GM21515 (cell line): ENCODE results near the gene UBE2K.
A peak's percentile ranks its signal among the peaks of the same experiment; 100 is the strongest.
"Not testable (repeated sequence)": the region's sequence is repeated elsewhere in the genome, so short reads cannot be mapped to it uniquely, and the experiment has no call there.

Experiments used
- ATAC-seq: cut with Tn5 transposase; IDR thresholded peaks from one replicate; pipeline ENCODE4 v1.9.1; 2021; ENCODE audit not compliant: unreplicated experiment

Gene UBE2K, protein sequence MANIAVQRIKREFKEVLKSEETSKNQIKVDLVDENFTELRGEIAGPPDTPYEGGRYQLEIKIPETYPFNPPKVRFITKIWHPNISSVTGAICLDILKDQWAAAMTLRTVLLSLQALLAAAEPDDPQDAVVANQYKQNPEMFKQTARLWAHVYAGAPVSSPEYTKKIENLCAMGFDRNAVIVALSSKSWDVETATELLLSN

DNA sequence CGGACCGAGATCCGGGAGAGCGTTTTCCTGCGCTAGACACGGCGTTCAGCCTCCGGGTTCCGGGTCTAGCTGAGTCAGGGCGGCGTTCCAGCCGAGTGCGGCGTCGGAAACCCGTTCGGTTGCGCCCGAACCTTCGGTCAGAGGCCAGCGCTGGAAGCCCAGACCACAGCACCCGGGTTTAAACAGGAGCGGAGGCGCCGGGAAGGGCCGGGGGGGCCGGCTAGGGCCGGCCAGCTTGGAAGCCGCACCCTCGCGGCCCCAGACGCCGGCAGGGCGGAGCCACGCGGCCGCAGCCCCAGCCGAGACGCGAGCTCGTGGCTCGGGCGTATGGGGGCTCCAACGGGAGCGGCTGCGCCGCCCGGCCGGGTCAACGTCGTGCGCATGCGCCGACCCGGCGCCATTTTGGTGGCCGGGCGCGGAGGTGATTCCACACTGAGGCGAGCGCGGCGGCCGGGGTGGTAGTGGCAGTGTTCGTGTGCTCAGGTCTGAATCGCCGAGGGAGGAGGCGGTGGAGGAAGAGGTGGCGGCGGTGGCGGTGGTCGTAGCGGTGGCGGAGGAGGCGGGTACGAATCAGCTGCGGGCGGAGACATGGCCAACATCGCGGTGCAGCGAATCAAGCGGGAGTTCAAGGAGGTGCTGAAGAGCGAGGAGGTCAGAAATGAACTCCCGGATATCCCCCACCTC is at the start of gene UBE2K:
Gene UBE2K, plus strand, starts transcription at position 397 of the 684 bp plus-strand sequence. Its CDS starts 192 bp downstream, at position 589.
- ATAC-seq: peak; percentile 73

DNA sequence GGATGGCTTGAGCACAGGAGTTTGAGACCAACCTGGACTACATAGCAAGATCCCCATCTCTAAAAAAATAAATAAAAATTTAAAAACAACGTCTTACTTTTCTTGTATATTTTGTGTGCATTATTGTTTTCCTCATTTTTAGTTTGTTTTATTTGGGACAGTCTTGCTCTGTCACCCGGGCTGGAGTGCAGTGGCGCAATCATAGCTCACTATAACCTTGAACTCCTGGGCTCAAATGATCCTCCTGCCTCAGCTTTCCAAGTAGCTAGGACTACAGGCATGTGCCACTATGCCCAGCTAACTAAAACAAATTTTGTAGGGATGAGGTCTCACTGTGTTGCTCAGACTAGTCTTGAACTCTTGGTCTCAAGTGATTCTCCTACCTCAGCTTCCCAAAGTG is 49.7 kb upstream of the UBE2K start:
- no peak for ATAC-seq

DNA sequence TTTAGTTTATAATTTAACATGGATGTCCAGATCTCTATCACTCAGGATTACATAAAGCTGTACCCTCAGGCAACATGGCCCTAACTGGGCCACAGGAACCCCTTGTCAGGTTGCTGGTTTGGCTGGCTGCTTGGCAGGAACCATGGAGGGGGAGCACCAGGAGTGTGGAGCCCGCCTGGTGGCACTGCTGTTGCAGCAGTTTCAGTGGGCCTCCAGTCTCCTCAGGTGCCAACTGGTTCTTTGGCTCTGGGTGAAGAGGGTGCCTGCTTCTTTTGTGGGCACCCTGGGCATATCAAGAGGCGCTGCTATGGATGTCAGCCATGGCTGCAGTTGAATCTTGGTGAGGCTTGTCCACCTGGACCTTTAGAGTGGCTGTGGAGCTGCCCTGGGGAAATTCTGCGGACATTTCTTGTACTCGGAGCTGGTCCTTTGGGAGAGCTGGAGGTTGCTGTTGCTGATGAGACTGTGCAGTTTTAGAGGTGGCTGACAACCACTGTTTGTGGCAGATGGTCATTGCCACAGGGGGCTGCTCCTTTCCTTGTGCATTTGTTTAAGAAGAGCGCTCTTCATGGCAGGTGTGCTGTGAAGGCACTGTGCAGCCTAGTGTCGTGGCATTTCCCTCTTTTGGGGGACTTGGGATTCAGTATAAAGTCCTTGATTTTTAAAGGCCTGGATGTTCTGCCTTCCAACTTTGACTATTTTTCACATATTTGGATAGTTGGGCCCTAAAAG is 48.9 kb upstream of the UBE2K start:
- no peak for ATAC-seq

DNA sequence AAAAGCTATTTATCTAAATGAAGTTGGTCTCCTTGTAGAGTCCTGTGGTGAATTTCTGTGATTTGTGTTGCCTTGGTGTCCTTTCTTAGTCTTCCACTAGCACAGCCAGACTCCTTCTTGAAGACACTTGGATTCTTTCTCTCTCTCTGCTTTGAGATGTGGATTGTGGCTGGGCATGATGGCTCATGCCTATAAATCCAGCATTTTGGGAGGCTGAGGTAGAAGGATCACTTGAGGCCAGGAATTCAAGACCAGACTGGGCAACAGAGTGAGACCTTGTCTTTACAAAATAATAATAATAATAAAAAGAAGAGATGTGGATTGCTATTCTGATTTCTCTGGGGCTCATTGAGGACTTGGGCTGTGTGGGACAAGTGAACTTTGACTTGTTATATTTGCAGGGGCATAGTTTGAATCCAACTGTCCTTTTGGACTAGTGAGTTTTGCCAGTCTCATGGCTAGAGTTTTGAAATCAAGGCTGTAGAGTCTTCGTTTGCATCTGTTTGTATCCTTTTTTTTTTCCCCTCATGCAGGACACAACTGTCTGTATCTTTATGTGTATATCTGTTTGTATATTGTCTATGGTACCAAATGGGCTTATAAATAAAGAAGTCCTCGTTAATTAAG is 48.2 kb upstream of the UBE2K start:
- no peak for ATAC-seq

DNA sequence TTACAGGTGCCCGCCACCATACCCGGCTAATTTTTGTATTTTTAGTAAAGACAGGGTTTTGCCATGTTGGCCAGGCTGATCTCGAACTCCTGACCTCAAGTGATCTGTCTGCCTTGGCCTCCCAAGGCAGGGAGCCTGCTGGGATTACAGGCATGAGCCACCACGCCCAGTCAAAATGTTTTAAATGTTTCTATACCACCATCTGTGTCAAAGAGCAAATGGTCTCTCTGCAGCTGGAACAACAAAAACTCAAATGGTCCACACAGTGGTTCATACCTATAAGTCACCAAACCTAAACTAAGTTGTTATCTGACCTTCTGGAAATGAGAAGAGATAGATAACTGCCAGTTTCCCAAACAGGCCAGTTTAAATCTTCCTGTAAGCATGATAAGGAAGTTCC is 46.4 kb upstream of the UBE2K start:
- ATAC-seq: not testable (repeated sequence)

DNA sequence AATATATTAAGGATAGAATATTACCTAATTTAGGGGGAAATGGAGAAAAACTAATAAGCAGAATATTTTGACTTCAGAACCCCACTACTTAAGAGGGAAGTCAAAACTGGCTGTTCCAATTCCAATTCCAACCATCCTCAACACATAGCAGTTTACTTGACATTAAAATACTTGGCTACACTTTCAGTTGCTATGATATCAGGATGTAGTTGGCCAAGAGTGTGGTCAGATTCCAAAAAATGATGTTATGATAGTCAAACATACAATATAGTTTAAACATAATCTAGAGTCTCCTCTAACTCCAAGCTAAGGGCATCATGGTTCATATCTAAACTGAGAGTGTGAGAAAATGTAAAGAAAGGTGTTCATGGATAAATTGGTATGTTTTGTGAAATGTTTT is 42.7 kb upstream of the UBE2K start:
- no peak for ATAC-seq

DNA sequence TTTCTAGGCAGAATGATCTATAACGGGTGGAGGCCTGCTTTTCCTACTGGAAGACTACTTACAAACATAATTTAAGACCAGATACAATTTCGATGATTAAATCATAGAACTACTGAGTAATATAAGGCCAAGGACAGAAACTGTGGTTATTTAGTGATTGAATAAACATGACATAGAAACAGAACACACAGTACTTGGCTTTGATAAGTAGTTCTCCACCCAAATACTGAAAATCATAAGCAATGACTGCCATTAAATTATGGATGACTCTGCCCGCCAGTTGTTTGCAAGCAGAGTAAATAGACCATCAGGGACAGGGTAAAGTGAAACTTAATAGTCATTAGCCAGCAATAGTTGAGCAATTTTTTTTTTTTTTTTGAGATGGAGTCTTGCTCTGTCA is 42.1 kb upstream of the UBE2K start:
- ATAC-seq: no peak

DNA sequence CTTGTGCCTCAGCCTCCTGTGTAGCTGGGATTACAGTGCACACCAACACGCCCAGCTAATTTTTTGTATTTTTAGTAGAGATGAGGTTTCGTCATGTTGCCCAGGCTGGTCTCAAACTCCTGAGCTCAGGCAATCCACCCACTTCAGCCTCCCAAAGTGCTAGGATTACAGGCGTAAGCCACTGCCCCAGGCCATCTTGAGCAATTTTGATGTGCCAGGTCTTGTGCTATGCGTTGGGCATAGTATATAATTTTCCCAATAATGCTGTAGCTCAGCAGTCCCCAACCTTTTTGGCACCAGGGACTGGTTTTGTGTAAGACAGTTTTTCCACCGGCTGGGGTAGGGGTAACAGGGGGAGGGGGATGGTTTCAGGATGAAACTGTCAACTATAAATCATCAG is 41.3 kb upstream of the UBE2K start:
- not testable (repeated sequence) for ATAC-seq

DNA sequence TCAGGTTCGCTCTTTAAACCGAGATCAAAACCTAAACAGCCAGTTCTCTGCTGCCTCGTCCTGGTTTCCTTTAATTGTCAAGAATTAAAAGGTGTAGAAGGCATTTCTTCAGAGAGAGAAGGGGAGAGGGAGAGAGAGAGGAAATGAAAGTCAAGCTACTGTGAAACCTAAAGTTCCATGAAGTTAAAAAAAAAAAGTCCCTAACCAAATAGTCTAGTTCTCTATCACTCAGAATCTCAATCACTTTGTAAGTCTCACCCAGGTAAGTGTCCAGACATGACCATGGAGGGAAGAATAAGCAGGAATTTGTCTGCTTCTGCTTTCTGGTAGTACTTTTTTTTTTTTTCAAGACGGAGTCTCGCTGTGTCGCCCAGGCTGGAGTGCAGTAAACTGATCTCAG is 40.5 kb upstream of the UBE2K start:
- ATAC-seq: peak; percentile 77

DNA sequence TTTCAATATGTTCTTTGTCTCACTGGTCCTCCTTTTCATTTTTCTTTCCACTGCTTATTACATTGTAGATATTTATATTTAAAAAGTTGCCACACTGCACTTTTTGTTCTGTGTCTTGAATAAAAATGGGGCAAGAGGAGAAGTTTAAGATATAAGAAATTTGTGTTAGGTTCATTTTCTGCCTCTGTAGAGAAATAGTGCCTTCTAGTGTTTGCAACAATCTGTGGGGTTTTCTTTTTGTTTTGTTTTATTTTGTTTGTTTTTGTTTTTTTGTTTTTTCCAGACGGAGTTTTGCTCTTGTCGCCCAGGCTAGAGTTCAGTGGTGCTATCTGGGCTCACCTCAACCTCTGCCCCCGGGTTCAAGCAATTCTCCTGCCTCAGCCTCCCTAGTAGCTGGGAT is 39.2 kb upstream of the UBE2K start:
- no peak for ATAC-seq

DNA sequence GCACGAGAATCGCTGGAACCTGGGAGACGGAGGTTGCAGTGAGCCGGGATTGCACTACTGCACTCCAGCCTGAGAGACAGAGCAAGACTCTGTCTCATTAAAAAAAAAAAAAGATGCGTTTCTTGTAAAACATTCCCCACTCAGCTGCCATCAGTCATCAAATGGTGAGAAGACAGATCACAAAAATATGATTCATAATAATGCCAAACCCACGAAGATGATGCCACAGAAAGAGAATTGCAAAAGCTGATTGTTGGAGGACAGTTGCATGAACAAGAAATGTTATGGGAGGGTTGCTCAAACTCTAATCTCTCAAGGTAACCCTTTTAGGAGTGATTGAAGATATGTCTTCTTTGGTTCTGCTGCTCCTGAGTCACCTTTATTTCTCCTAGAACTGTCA is 37.9 kb upstream of the UBE2K start:
- ATAC-seq: no peak

DNA sequence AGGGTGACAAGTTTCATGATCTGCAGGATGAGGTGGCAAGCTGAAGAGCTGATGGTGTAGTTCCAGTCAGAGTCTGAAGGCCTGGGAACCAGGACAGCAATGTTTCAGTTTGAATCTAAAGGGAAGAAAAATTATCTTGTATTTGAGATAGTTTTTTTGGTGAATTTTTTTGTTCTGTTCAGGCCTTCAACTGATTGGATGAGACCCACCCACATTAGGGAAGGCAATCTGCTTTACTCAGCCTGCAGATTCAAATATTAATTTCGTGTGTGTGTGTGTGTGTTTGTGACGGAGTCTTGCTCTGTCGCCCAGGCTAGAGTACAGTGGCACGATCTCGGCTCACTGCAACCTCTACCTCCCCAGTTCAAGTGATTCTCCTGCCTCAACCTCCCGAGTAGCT is 37.2 kb upstream of the UBE2K start:
- no peak for ATAC-seq

DNA sequence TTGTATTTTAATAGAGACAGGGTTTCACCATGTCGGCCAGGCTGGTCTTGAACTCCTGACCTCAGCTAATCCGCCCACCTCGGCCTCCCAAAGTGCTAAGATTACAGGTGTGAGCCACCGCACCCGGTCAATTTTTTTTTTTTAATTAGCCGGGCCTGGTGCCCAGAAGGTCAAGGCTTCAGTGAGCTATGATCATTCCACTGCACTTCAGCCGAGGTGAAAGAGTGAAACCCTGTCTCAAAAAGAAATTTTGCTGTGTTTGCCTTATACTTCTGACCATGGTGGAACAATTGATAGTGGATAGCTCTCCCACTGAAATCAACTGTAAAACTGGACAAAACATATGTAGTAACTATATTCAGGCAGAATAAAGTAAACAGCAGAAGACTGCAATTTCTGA is 35.3 kb upstream of the UBE2K start:
- ATAC-seq: no peak

DNA sequence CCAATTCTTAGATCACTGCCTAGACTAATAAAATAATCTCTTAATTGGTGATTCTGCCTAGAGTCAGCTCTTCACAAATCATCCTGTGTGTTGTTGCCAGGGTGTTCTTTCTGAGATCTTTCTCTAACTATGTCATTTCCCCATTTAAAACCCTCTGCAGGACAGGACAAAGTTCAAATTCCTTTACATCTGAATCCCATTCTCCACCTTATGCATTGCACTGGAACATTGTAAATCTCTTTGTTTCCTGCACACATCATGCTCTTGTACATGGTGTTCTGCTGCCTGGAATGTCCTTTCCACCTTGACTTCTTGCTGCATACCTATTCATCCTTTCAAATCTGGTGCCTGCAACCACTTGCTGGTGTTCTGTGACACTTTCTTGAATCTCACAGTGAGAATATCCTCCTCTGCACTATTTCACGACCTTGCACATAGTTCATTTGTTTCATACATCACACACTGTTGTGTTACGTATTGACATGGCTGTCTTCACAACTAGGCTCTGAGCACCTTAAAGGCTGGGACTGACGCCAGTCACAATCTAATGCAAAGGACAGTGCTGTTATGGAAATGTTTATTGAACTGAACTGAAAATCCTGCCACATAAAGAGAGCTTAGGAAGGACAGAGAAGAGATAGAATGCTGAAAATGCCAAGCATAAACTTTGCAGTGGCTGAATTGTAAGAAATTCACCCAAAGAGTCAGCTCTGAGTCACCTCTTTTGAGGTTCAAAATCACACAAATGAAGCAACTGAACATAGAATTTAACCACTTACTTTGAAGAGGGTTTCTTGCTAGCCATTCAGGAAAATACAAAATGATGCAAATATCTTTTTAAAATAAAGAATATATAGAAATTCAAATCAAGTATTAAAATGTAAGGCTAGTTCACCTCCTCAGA is 32.9 kb upstream of the UBE2K start:
- ATAC-seq: no peak

DNA sequence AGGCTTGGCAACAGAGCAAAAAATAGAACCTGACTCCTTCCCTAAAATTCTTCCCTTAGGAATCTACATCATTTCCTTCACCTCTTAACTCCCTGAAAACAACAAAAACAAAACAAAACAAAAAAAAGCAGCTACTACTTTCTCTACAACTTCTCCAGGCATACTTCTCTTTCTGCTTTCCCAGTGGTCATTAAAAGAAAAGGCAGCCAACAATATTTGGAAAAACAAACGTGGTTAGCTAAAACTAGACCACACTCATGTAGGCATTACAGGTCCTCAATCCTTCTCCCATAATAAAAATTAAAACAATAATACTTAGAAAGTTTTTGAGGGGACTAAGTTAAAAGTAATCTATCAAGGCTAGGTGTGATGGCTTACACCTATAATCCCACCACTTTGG is 30.2 kb upstream of the UBE2K start:
- ATAC-seq: no peak

DNA sequence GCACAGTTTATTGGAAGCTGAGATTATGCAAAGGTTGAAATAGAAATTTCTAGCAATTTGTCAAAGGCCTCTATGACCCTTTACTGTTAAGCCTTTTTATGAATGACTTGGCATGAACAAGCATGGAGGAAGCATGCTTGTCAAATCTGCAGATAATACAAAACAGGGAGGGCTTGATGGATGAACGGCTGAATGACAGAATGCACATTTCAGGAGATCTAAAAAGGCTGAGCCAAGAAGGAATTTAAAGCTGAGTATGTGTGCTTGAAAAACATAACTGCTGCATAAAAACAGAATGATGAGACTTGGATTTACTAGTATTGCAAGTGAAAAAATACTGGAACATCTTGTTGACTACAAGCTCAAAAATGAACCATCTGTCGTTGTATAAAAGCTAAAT is 29.0 kb upstream of the UBE2K start:
- no peak for ATAC-seq

DNA sequence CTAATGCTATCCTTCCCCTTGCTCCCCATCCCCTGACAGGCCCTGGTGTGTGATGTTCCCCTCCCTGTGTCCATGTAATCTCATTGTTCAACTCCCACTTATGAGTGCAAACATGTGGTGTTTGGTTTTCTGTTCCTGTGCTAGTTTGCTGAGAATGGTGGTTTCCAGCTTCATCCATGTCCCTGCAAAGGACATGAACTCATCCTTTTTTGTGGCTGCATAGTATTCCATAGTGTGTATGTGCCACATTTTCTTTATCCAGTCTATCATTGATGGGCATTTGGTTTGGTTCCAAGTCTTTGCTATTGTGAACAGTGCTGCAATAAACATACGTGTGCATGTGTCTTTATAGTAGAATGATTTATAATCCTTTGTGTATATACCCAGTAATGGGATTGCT is 27.6 kb upstream of the UBE2K start:
- ATAC-seq: not testable (repeated sequence)

DNA sequence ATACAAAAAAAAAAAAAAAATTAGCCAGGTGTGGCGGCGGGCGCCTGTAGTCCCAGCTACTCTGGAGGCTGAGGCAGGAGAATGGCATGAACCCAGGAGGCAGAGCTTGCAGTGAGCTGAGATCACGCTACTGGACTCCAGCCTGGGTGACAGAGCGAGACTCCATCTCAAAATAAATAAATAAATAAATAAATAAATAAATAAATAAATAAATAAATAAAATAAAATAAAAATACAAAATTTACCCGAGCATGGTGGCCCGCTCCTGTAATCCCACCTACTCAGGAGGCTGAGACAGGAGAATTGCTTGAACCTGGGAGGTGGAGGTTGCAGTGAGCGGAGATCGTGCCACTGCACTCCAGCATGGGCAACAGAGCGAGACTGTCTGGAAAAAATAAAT is 22.3 kb upstream of the UBE2K start:
- not testable (repeated sequence) for ATAC-seq

DNA sequence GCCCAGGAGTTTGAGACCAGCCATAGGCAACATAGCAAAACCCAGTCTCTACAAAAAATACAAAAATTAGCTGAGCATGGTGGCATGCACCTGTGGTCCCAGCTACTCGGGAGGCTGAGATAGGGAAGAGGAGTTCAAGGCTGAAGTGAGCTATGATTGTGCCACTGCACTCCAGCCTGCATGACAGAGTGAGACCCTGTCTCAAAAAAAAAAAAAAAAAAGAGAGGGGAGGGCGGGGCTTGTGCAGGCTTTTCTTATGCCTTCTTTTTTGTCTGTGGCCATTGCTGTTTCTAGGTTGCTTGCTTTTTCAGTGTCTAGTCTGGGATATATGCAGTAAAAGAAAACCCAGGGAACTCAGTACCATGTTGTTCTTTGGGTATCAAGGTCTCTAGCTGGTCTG is 16.9 kb upstream of the UBE2K start:
- not testable (repeated sequence) for ATAC-seq

DNA sequence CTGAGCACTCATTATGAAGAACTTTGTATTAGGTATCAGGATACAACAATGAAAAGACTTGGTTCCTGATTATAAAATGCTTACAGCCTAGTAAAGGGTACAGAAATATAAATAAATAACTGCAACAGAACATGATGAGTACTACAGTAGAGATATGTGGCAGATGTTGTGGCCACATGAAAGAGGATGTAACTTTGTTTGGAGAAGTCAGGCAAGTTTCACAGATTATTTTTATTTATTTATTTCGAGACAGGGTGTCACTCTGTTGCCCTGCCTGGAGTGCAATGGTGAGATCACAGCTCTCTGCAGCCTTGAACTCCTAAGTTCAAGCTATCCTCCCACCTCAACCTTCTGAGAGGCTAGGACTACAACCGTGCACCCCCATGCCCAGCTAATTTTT is 15.8 kb upstream of the UBE2K start:
- peak; percentile 84 for ATAC-seq

DNA sequence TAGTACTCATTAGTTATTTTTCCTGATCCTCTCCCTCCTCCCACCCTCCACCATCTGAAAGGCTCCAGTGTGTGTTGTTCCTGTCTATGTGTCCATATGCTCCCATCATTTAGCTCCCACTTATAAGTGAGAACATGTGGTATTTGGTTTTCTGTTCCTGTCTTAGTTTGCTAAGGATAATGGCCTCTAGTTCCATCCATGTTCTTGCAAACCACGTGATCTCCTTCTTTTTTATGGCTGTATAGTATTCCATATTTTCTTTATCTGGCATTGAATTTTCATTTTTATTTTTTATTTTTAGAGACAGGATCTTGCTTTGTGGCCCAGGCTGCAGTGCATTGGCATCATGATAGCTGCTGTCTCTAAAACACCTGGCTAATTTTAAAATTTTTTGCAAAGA is 11.9 kb upstream of the UBE2K start:
- ATAC-seq: no peak
